Transverse colon (tissue), 3 donors: ENCODE data around the gene CCDC70.

ENCODE experiments used
- CTCF ChIP-seq, 5 experiments: fragments of 200-600 bp in 3 of 5; fragments of 450-650 bp in 2 of 5; sonication (generic) in 3 of 5; IDR thresholded peaks; 1 replicate in 2 of 5; 2 replicates in 3 of 5; pipeline ENCODE4 v1.5.1; 2016 to 2017; ENCODE audit warnings: antibody characterized with exemption in 5 of 5, inconsistent platforms in 3 of 5, mild to moderate bottlenecking in 2 of 5, moderate library complexity in 1 of 5
- POLR2A ChIP-seq: fragments of 450-650 bp; IDR thresholded peaks from one replicate; pipeline ENCODE4 v1.6.1; 2016; ENCODE audit warnings: antibody characterized with exemption, mild to moderate bottlenecking, moderate library complexity

DNA sequence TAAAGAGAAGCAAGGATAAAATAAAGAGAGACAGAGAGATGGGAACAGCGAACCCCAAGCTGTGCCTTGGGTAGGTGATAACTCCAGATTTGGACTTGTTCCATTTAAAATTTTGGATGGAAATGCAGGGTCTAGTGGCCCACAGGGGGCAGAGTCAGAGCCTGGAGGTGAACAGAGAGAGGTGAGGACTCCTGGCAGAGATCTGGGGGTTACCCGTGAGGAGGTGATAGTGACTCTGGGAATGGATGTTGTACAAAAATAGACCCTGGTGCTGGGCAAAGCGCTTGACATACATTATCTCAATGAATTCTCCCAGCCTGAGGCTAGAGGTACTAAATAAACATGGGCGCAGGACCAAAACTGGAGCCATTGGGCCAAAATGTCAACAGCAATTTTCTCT, 43.5 kb upstream of the CCDC70 start:
- TF ChIP-seq CTCF (IDR thresholded peaks at IDR 0.05) (no peak), POLR2A (no peak)
